Measurements from ENCODE around the gene IQCM.

Gene IQCM

DNA sequence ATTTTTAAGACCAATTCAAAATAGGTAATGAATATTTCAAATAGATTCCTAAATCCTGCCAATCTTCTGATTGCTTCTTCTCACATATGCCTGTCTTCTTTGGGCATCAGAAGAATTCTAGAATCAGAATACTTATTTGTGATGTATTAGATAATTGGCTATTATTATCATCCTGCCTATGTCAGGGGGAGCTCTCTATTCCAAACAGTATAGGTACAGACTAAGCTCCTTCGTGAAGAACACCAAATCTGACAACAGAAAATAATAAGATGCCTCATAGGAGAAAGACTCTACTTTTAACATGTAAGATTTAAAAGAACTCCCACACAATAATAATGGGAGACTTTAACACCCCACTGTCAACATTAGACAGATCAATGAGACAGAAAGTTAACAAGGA, at the start of gene IQCM:
TSS of gene IQCM (minus strand) at position 101 of the 400 bp plus-strand sequence. CDS start 73,152 bp downstream, outside the sequence.
- no peak for DNase-seq

DNA sequence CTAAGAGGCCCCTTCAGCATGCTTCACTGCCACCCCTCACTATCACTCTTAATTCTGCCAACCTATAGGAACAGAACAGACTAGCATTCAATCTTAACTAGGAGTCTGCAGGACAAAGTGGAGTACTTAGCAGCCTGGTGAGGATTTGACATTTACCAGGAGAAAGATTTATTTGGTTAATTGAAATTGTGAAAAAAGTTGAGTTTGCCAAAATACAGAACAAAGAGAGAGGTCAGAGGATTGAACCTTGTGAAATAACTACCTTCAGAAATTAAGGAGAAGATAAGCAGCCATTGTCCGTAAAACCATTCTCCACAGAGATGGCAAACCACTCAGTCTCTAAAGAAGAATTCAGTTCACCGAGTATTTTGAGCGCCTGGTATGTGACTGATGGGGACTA, 41.8 kb upstream of the IQCM start:
- DNase-seq = no peak

- DNase-seq = no peak
These were observed 30.1 kb upstream of the IQCM start for GRCh38 chr4:149845743-149846142.

GRCh38 chr4:149841686-149842085, 26.0 kb upstream of the IQCM start:
- no peak for DNase-seq

GRCh38 chr4:149838036-149838435, 22.4 kb upstream of the IQCM start:
- DNase-seq = no peak

- DNase-seq = no peak
These were observed 20.9 kb upstream of the IQCM start for GRCh38 chr4:149836546-149836945.

- no peak for DNase-seq
These were observed 19.6 kb upstream of the IQCM start for GRCh38 chr4:149835280-149835679.

DNA sequence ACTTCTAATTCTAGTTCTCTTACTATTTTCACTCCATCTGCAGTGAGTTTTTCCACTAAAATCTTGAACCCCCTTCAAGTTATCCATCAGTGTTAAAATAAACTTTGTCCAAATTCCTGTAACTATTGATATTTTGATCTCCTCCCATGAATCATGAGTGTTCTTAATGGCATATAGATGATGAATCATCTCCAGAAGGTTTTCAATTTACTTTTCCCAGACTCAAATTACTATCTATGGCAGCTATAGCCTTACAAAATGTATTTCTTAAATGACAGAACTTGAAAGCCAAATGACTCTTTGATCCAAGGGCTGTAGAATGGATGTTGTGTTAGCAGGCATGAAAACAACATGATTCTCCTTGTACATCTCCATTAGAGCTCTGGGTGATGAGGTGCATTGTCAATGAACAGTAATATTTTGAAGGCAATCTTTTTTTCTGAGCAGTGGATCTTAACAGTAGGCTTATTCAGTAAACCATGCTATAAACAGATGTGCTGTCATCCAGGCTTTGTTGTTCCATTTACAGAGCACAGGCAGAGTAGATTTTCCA, 16.1 kb upstream of the IQCM start:
- DNase-seq = no peak

GRCh38 chr4:149830823-149831222, 15.2 kb upstream of the IQCM start:
- no peak for DNase-seq

DNA sequence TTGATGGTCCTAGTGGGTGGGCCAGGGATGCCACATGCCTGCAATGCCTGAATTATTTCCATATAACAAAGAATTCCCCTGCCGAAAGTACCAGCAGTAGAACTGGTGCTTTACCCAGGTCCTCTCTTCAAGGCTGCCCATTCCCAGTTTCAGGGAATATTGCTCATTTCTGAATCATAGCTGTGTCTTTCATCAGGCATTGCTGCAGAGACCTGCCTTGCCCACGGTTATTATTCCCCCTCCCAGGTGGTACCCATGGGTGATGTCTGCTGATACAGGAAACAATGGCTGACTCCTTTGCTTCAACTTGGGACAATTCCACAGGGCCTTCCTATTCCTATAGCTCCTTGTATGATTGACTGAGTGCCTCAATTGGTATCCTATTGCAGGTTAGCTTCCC, 9.7 kb upstream of the IQCM start:
- DNase-seq = no peak

GRCh38 chr4:149823769-149824221, 8.2 kb upstream of the IQCM start:
- no peak for DNase-seq

- no peak for DNase-seq
These were observed 14.2 kb downstream of the IQCM start for GRCh38 chr4:149801416-149801815.

GRCh38 chr4:149799546-149799945, 16.1 kb downstream of the IQCM start:
- no peak for DNase-seq

GRCh38 chr4:149796381-149796780, 19.3 kb downstream of the IQCM start:
- no peak for DNase-seq

- DNase-seq = no peak
These were observed 20.4 kb downstream of the IQCM start for GRCh38 chr4:149795256-149795655.

- DNase-seq = no peak
These were observed 21.3 kb downstream of the IQCM start for GRCh38 chr4:149794352-149794751.

DNA sequence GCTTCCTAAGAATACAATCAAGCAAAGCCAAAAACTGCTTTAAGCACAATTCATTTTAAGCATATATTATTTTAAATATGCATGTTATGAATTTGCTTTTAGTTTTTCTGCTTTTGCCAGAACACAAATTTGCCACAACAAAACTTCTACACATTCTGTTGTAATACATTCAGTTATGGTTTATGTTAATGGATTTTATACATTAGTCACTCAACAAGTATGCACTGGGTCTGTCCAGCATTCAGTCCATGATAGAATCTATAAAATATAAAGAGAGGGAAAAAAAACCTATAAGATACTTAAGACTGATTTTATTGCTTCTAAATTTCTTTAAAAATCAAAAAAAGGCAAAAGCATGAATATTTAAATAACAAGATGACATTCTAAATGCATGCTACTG, 22.2 kb downstream of the IQCM start:
- DNase-seq = no peak

GRCh38 chr4:149791851-149792250, 23.8 kb downstream of the IQCM start:
- no peak for DNase-seq

GRCh38 chr4:149790172-149790907, 25.3 kb downstream of the IQCM start:
- DNase-seq = no peak

GRCh38 chr4:149788300-149788699, 27.3 kb downstream of the IQCM start:
- no peak for DNase-seq

- no peak for DNase-seq
These were observed 29.8 kb downstream of the IQCM start for GRCh38 chr4:149785696-149786431.

DNA sequence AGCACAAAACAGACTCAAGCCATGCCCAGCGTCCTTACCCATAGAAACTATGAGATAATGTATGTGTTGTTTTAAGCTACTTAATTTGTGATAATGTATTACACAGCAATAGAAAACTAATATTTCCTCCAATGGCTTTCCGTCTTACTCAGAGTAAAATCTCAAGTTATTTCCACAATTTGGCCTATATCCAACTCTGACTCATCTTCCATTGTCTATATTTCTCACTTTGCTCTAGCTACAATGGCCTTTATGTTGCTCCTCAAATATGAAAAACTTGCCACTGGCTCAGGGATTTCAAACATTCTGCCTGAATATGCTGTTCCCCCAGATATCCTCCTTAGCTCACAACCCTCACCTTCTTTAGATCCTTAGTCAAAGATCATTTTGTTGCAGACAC, 31.6 kb downstream of the IQCM start:
- DNase-seq = no peak

GRCh38 chr4:149781150-149781549, 34.5 kb downstream of the IQCM start:
- DNase-seq = no peak

DNA sequence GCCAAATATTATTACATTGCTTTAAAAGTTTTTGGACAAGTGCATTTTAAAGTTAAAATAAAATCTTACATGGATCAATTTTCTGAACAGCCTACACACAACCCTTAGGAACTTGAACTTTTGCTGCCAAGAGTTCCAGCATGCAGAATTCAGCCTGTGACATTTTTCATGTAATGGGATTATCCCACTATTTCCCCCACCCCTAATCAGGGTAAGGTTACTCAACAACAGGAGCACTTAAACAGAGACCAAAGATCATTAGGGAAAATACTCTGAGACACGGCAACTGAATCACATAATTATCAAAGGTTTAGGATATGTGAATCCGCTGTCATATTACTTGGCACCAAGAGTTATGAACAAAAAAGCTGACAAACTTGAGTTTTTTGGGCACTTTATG, 47.2 kb downstream of the IQCM start:
- no peak for DNase-seq

All from stimulated activated CD4-positive, alpha-beta T cell treated with anti-CD3 and anti-CD28 coated beads, Interleukin-12 subunit alpha, Interleukin-12 subunit beta, amount 100 ng/mL, for 4 hours (primary cell).